Activated CD4-positive, CD25-positive, alpha-beta regulatory T cell treated with anti-CD3 and anti-CD28 coated beads, Interleukin-2, amount 50 U/mL, for 24 hours (primary cell): ENCODE data around the gene INAFM1.
A peak's percentile ranks its signal among the peaks of the same experiment; 100 is the strongest.

ENCODE experiments used
- ATAC-seq, 2 donors: fragments of 150-1000 bp; cut with Tn5 transposase; one replicate each; pipeline ENCODE4 v1.10.0; 2021; ENCODE audit warnings: mild to moderate bottlenecking in 1 of 2, moderate library complexity in 1 of 2

The INAFM1 gene

DNA sequence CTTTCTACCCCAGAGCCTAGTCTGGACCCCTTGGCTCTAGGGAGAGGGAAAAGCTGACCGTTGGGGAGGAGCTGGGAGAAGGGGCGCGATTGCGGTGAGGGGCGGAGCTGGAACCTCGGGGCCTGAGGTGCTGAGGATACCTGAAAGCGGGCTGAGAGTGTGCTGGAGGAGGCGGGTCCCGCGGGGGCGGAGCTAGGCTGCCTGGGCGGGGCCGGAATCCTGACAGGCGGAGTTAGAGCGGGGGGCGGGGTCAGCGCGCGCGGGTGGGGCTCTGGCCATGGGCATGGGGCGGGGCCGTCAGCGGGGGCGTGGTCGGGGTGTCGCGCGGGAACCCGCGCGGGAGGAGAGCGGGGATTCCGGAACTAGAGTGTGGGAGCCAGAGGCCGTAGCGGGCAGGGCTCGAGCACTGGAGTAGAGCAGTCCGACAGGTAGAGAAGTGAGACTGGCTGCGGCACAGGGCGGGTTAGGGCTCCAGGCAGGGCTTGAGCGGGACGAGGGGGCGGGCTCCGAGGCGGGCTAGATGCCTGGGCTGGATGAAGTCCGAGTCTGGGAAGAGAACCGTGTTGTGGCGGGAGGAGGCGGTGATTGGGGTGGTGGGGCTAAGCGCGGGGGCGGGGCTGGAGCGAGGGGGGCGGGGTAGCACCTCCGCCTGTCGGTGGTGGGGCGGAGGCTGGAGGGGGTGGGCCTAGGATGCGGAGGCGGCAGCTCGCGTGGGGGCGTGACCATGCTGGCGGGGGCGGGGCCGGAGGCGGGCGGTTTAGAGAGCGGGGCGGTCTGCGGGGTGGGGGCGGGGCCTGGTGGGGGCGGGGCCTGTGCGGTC is at the start of gene INAFM1:
INAFM1 (plus strand) TSS at position 815 of the 820 bp plus-strand sequence. CDS start 35 bp downstream, outside the sequence.
- ATAC-seq: peak; percentile 72 to 75

DNA sequence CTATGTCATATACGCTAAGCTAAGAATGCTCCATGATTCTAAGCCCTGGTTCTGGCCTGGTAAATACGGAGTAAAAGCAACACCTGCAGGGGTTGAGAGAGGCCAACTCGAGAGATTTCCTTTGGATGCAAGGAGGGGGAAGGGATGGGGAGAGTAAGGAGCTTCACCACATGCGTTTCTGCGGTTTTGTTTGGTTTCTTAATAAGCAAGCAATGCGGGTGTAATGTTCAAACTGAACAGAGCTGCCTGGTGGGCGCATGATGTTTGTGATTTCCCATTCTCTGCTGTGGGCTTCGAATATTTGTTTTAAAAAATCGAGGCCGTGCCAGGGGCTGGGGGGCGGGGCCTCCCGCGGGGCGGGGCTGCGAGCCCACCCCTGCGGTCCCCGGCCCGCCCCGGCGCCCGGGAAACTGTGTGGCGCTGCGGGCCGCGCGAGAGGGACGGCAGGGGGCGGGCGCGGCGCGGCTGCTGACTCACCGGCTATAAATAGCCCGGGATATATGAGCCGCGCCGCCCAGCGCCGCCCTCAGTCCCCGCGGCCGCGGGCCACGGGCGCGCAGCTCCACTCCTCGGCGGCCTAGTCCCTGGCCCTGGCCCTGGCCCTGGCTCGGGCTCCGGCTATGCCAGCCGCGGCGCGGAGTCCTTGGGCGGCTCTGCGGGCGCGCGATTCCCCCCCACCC is 48.8 kb upstream of the INAFM1 start:
- ATAC-seq: peak; percentile 72 to 74

DNA sequence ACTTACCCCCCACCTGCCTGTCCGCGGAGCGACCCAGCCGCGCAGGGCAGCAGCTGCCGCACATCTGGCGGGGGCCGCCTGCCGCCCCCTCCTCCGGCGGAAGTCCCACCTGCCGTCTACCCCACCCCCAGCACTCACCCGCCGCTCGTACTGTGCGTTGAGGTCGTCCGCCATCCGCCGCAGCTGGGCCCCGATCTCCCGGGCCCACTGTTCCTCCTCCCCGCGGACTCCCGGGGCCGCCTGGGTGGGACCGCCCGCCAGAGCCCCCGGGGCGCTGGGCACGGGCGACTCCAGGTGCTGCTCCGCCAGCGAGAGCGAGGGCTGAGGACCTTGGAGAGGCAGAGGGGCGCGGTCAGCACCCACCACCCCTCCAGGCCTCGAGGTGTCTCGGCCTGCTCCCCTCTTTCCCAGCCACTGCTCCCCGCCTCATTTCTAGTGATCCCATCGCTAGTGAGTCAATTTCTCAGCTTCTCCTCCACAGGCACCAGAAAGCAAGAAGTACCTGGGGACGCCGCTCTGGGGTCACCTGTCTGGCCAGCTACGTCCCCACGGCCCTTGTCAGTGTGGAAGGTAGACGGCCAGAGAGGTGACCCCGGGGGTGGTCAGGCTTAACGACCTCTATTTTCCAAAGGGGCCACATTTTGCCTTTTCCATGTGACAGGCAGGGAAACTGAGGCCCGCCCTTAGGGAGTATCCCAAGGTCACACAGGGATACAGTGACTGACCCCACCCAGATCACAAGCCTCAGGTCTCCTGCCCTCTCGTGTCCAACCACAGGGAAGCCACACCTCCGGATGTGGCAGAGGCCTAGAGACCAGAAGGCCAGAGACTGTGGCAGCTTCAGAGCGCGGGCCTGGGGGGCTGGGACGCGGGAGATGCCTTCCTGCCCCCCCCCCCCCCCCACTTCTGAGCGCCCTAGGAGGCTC is 48.0 kb upstream of the INAFM1 start:
- no peak for ATAC-seq

DNA sequence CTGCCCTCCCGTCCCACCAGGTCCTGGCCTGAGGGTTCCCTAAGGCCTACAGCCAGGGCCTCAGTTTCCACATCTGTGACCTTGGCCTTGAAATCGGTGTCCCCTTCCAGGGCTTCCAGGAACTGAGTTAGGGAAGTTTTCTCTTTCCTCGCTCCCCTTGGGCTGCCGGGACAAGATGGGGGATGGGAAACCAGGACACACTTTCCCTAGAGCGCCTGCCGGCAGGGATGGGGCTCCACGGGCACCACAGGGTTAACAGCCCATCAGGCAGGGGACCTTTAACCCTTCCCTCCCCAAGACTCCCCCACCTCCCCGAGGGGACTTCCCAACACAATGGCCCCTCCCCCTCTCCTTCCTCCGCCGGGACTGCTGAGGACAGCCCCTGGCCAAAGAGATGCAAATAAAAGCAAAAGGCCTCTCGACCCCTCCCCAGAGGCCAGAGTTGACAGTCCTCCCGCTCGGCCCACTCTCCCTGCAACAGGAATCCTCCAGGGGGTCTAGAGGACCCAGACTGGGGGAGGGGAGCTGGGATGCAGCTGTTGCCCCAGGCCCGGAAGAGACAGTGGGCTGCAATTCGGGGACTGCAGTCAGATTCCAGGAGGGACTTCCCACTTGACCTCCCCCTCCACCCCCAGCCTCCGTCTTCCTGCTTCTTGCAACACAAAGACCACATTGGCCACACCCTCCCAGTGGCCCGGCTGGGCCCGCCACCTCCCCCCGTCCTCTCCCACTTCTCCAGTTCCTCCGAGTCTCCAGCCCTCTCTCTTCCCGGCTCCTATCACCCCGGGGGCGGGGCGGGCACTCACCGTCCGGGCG is 47.1 kb upstream of the INAFM1 start:
- ATAC-seq: no peak

DNA sequence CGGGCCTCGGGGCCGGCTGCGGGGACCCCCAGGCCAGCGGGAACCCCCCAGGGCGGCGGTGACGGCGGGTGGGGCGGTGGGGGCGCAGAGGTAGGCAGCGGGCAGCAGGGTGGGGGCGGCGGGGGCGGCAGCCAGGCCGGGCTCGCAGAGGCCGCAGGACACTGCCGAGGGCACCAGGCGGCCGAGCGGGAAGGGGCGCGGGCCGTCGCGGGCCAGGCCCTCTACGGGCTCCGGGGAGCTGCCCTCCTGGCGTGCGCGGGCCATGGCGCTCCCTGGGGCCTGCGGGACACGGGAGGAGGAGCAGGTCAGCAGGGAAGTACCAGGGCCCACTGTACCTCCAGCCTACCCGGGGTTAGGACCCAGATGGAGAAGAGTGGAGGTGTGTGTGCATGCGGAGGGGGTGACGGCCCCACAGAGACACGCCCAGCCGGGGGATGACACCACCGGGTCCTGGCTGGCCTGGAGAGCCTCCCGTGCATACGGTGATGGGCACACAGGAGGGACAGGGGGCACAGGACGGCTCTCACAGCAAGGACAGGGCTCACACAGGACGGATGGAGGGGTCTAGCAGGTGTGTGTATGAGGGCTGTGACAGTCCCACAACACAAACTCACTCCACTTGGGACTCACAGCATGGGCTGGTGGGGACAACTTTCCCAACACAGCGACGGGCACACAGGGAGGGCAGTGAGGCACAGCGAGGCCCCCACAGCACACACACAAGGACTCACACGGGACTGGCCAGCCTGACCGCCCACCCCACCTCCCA is 46.3 kb upstream of the INAFM1 start:
- no peak for ATAC-seq

DNA sequence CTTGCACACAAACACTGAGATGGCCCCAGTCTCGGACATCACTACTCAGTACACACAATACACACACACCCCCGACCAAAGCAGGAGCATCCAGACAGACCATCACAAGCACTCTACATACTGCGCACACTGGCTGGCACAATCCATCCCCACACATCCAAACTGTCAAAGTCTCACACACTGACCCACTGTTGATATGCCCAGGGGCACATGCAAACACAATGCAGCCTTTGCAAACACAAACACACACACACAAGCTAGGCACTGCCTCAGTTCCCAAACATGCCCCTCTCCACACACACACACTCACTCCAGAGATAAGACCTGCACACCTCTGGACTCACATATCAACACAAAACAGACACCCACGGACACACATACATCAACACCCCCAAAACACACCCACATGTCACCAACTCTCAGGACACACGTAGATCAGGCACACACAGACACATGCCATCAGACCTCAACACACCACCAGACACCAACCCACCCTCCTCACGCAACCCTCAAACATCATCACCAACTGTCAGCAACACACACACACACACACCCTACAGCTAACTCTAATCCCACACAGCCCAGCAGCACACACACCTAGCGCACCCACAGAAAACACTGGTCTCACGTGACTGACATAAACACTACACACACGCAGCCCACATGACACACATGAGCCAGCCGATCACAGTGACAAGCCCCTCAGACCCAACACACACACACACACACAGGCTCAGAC is 45.6 kb upstream of the INAFM1 start:
- no peak for ATAC-seq

DNA sequence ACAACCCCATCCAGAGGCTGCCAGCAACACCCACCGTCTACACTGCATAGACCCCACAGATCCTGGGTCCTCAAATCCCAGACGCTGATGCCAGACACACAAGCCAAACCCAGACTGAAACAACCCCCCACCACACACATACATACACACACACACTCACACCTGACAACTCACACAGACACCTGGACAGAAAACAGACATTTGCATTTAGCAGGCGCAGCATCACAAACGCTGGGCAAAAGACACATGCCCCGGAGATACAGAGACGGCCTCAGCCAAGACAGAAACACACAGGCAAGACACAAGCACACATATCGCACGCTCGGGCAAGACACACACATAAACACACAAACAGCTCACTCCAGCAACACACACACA is 45.0 kb upstream of the INAFM1 start:
- ATAC-seq: no peak

DNA sequence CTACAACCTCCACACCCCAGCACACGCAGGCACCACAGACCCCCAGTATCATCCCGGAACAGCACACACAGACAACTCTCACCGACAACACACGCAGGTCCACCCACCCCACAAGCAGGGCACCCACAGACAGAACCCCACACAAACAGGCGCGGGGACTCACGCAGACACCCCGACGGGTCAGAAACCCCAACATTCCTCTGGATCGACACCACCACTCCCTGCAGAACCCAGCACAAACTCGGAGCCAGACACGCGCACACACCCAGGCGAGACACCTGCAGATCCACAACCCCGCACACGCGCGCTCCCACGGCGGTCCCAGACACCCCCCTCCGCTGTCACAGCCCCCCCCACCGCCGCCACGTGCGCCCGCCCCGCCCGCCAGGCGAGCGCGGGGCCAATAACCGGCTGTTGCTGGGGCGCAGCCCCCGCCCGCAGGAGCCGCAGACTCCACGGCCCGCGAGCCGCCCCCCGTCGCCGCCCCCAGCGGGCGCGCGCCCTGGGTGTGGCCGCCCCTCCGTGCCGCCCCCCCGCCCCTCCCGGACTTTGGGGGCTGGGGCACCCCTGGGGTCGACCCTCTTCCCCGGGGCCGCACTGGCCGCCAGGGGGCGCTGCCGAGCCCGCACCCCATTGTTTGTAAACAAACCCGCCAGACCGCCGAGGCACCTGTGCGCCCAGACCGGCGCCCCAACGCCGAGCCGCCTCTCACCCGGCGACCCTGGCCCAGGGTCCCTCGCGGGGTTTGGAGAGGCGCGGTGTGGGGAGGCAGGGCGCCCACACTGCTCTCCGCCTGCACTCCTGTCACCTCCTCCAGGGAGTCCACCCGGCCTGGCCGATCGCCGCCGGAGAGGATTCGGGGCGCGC is 44.4 kb upstream of the INAFM1 start:
- peak; percentile 8 to 22 for ATAC-seq

DNA sequence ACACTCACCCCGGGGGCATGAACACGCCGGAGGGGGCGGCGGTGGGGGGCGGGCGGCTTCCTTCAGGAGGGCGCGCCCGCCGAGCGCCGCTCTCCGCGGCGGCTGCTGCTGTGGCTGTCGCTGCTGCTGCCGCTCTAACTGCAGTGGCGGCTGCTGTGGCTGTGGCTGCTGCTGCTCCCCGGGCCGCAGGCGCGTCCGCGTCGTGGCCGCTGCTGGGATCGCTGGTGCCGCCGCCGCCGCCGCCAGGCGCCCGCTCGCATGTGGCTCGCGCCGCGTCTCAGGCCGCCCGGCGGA is 43.8 kb upstream of the INAFM1 start, which contains the start of gene BBC3:
BBC3 (minus strand) TSS at position 279 of the 294 bp plus-strand sequence. CDS start 2,768 bp downstream, outside the sequence.
- ATAC-seq: no peak

DNA sequence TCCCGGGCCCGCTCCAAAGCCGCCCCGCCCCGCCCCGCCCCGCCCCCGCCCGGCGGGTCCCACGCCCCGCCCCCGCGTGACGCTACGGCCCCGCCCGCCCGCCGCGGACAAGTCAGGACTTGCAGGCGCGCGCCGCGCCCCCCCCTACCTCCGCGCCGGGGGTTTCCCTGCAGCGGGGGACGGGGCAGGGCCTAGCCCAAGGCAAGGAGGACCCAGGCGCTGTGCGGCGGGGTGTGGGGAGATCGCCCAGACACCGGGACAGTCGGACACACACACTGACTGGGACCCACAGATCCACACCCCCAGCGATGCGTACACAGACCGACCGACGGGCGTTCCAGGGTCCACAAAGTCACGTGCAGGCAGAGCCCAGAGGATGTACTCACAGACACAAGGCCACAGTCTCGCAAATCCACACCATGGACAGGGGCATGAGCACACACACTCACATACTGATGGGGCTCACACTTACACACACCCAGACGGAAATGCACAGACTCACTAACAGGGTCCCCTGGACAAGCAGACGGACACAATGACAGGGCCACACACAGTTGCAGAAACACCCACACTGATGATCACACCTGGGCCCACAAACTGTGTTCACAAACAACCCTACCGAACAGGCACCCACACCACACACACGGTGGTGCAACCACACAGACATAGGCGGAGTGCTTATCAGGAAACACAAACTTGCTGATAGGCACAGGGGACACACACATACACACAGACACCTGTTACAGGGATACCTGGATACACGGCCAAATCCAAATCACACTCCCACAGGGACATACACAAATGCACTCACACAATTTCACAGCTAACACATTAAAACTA is 43.2 kb upstream of the INAFM1 start:
- ATAC-seq: peak; percentile 70 to 72

DNA sequence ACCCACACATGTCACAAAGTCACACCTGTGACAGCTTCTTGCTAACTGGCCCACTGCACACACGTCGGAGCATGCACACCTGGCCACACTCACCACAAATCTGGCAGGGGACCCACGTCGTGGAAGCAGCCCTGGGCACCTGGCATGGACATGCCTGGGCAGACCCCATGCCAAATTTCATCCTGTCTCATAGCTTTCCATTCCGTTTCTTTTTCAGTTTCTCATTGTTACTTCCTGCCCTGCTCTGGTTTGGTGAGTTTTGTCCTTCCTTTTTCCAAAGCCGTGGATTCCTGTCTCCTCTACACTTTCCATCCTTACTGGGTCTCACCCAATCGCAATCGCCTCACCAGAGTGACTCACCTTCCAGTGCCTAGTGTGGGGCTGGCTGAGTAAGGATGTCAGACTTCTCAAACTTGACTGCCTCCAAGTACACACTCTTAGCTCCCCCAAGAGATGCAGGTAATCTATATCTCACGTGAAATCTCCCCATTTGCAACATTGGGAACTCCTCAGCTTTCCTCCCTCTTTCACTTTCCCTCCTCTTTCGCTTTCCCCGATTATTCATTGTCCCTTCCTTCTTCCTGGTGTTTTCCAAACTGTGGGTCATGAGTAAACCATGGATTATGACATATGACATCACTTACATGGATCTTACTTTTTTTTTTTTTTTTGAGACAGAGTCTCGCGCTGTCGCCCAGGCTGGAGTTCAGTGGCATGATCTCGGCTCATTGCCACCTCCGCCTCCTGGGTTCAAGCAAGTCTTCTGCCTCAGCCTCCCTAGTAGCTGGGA is 42.1 kb upstream of the INAFM1 start:
- ATAC-seq: no peak

DNA sequence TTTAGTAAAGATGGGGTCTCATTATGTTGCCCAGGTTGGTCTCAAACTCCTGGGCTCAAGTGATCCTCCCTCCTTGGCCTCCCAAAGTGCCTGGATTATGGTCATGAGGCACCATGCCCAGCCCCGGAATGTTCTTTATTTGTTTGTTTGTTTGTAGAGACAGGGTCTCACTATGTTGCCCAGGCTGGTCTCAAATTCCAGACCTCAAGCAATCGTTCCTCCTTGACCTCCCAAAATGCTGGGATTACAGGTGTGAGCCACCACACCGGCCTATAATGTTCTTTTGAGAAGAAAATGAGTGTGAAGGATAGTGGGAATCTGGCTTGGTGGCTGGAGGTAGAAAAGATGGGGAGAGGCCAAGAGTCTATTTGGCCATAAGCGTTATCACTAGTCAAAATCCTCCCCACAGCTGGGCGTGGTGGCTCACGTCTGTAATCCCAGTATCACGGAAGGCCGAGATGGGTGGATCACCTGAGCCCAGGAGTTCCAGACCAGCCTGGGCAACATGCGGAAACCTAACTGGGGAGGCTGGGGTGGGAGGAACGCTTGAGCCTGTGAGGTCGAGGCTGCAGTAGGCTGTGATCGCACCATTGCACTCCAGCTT is 38.5 kb upstream of the INAFM1 start:
- no peak for ATAC-seq

DNA sequence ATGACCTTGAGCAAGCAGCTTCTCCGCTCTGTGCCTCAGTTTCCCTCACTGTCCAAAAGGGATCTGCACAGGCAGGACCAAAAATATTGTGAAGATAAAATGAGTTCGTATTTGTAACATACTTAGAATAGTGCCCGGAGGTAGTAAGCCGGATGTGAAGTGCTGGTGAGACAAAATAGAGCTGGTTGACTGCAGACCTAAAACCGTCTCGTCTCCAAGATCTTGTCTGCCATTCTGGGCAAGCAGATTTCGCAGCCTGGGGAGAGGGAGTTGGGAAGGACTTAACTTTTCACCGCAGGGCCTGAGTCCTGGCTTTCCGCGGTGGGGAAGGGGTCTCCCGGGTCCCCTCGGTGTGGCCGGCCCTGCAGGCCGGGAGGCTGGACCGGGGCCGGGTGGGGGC is 35.5 kb upstream of the INAFM1 start:
- ATAC-seq: no peak

DNA sequence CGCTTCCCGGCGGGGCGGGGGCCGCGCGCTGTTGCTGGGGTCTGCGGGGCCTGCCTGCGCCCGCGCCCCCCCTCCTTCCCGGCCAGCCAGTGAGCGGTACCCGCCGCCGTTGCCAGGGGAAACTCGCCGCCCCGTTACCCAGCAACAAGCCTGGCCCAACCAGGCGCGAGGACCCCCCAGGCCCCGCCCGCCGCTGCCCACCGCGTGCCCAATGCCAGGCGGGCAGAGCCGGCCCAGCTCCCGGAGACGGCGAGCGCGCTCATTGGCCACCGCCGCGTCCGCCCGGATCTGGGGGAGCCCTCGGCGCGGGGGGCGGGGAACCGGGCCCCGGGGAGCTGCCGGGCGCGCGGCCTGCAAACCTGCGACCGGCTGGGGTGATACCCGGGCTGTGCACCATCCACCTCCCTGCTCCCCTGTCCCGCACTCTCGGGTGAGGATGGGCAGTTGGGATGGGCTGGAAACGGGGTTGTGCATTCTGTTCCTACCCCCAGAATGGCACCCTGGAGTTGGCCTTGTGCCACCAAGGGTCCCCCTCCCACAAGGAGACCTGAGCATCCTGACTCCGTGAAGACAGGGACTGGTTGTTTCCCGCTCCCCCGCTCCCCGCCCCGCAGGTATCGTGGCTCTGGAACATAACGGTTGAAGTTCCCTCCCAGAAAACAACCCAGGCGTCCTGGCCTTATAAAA is 34.9 kb upstream of the INAFM1 start:
- peak; percentile 2 to 4 for ATAC-seq

DNA sequence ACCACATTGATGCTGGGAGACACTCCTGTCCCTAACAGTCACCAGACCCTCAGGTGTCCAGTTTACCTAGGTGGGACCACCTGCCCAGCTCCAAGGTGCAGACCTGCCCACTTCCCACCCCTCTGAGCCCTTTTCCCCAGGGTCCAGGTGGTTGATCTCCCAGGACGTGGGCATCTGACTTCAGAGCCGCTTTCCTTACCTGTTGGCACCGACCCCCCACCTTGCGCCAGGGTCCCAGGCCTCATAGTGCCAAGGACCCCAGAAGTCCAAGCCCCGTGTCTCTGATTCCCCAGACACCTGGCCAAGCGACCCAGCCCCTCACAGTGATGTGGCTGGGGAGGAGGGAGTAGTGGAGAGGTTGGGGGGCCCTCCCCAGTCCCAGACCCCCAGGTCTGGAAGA is 34.1 kb upstream of the INAFM1 start:
- ATAC-seq: no peak

DNA sequence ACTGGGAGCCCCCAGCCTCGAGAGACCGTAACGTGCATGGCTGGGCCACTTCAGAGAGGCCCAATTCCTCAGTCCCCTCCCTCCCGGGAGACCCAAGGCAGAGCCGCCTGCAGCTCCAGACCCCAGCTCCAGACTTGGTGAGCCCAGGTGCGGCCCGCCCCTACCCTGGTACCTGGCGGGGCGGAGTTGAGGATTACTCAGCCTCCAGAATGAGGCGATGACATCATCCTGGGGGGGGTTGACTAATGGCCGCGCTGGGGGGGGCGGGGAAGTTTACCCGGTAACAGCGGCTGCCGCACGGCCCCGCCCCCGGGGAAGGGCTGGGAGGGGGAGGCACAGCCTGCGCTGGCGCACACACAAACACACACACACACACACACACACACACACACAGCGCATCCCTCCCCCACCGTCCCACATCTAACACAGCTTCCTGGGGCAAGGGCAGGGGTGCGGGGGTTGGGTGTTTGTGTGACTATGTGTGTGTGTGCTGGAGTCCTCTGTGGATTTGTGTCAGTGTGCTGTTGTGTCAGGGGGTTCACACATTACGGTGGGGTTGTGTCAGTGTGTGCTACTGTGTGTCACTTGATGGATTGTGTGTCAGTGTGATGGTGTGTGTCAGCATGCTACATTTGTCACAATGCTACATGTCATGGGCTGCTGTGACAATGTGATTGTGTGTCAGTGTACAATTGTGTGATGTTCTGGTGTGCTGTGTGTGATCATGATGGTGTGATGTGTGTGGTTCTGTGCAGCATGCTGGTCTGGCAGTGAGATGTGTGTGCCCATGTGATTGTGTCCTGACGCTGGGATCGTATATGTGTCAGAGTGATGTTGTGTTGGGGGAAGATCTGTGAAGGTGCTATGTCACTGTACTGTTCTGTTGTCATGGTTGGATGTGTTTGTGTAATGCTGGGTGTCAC is 33.4 kb upstream of the INAFM1 start:
- peak; percentile 46 to 58 for ATAC-seq
